Smooth muscle cell (in vitro differentiated cells): ENCODE results near the gene CDH24. TPM values are rescaled to one million over a fixed set of nuclear protein-coding genes. Genes with fewer than 3 reads are reported as not detected.

Source experiments
- DNase-seq: peaks from one replicate; lab custom pipeline; 2025; ENCODE audit not compliant: unreplicated experiment; lab: John Stamatoyannopoulos, UW
- H2AFZ ChIP-seq: fragments of 200-600 bp; sonication (generic); 2 replicates; pipeline ENCODE4 v1.6.0; 2016; ENCODE audit warnings: antibody characterized with exemption, low read depth, mild to moderate bottlenecking
- H3F3A ChIP-seq: fragments of 200-600 bp; sonication (generic); 2 replicates; pipeline ENCODE4 v1.6.0; 2017; ENCODE audit warnings: antibody characterized with exemption, low read depth
- H3K27ac ChIP-seq: fragments of 200-600 bp; sonication (generic); 2 replicates; pipeline ENCODE4 v1.5.1; 2016; ENCODE audit warnings: low read depth, mild to moderate bottlenecking
- H3K27me3 ChIP-seq: fragments of 200-600 bp; sonication (generic); 2 replicates; pipeline ENCODE4 v1.6.1; 2016; ENCODE audit warnings: low read depth, mild to moderate bottlenecking
- H3K36me3 ChIP-seq: fragments of 200-600 bp; sonication (generic); 2 replicates; pipeline ENCODE4 v1.5.1; 2016; ENCODE audit warnings: low read depth
- H3K4me1 ChIP-seq: fragments of 200-600 bp; sonication (generic); 2 replicates; pipeline ENCODE4 v1.5.1; 2016; ENCODE audit warnings: low read depth
- H3K4me2 ChIP-seq: fragments of 200-600 bp; sonication (generic); 2 replicates; pipeline ENCODE4 v1.6.0; 2016; ENCODE audit warnings: mild to moderate bottlenecking
- H3K4me3 ChIP-seq: fragments of 200-600 bp; sonication (generic); 2 replicates; pipeline ENCODE4 v1.5.1; 2016; ENCODE audit warnings: mild to moderate bottlenecking
- H3K79me2 ChIP-seq: fragments of 200-600 bp; sonication (generic); 2 replicates; pipeline ENCODE4 v1.6.0; 2016; ENCODE audit warnings: low read depth, mild to moderate bottlenecking
- H3K9ac ChIP-seq: fragments of 200-600 bp; sonication (generic); 2 replicates; pipeline ENCODE4 v1.6.0; 2016; ENCODE audit warnings: low read depth
- H3K9me3 ChIP-seq: fragments of 200-600 bp; sonication (generic); replicated peaks from 2 replicates; pipeline ENCODE4 v1.5.1; 2016; ENCODE audit warnings: low read depth
- H4K20me1 ChIP-seq: fragments of 200-600 bp; sonication (generic); 2 replicates; pipeline ENCODE4 v1.6.0; 2016; ENCODE audit warnings: low read depth
- CTCF ChIP-seq: fragments of 200-600 bp; sonication (generic); IDR thresholded peaks from 2 replicates; pipeline ENCODE4 v1.5.1; 2017; ENCODE audit warnings: borderline replicate concordance, mild to moderate bottlenecking, antibody characterized with exemption; ENCODE audit not compliant: insufficient read depth, poor library complexity, severe bottlenecking
- WGBS: methylation state at CpG from one replicate; pipeline ENCODE4 v1.1.7; 2016; ENCODE audit warnings: low lambda C conversion rate; 5-methylcytosine and 5-hydroxymethylcytosine counted together
- polyA plus RNA-seq: library from polyadenylated mRNA; unstranded; fragments of >200 nt; fragmentation: Nextera tagmentation; extraction: Ambion mirVana; gene quantifications from 2 replicates; pipeline ENCODE4 v1.2.1, GENCODE V29; 2016
- total RNA-seq: library from RNA; depleted of rRNA; stranded (reverse); fragments of >200 nt; gene quantifications from 2 replicates; pipeline ENCODE4 v1.2.3, GENCODE V29; 2014

CDH24 gene
- total and polyA plus RNA-seq, 2 experiments from 2014 or later, result 5.5 to 6.9 TPM

GRCh38 chr14:23071244-23071920 is 14.1 kb upstream of the CDH24 start:
- H3K36me3 ChIP-seq, result peaks cover 3% of the 10 kb centered on the region

GRCh38 chr14:23070262-23071129 is 13.2 kb upstream of the CDH24 start:
- DNase-seq, result no peak
- peak overlapping the region; percentile 89 for H3K9ac ChIP-seq
- peaks cover 43% of the 10 kb centered on the region for H4K20me1 ChIP-seq
- H3K9me3 ChIP-seq, result no peaks in the 10 kb centered on the region
- peak overlapping the region; percentile 76 for H3K4me3 ChIP-seq
- peaks cover 7% of the 10 kb centered on the region for H3K36me3 ChIP-seq
- WGBS, result 1% methylated on average over 10 of the region's 10 CpGs
- H3F3A ChIP-seq, result peaks cover 24% of the 10 kb centered on the region
- no peak overlapping the region for H2AFZ ChIP-seq
- H3K27ac ChIP-seq, result peak overlapping the region; percentile 83
- H3K4me2 ChIP-seq, result peak overlapping the region; percentile 91
- no peaks in the 10 kb centered on the region for H3K27me3 ChIP-seq
- H3K79me2 ChIP-seq, result peaks cover 56% of the 10 kb centered on the region
- peaks cover 26% of the 10 kb centered on the region for H3K4me1 ChIP-seq
- no peak for TF ChIP-seq CTCF

More at GRCh38 chr14:23071244-23071920, 14.1 kb upstream of the CDH24 start:
- Histone ChIP-seq H3K4me1 (peaks cover 26% of the 10 kb centered on the region), H2AFZ (no peak overlapping the region), H3K27me3 (no peaks in the 10 kb centered on the region), H3K27ac (peak overlapping the region; percentile 83), H3K9ac (peak overlapping the region; percentile 89), H3K4me2 (peak overlapping the region; percentile 91), H3K4me3 (peak overlapping the region; percentile 76), H4K20me1 (peaks cover 37% of the 10 kb centered on the region), H3K9me3 (no peaks in the 10 kb centered on the region), H3K79me2 (peaks cover 48% of the 10 kb centered on the region), H3F3A (peaks cover 24% of the 10 kb centered on the region)
- 2% methylated on average over 13 of the region's 14 CpGs for WGBS
- DNase-seq, result no peak
- no peak for TF ChIP-seq CTCF

- no peak overlapping the region for H2AFZ ChIP-seq
- peak overlapping the region; percentile 52 for H3K27ac ChIP-seq
- 57% methylated on average over 4 of the region's 4 CpGs for WGBS
- H3K4me2 ChIP-seq, result peak overlapping the region; percentile 44
- H3K9ac ChIP-seq, result peak overlapping the region; percentile 11
- H3K4me3 ChIP-seq, result no peak overlapping the region
- peaks cover 26% of the 10 kb centered on the region for H3K4me1 ChIP-seq
- TF ChIP-seq CTCF, result no peak
- H4K20me1 ChIP-seq, result peaks cover 54% of the 10 kb centered on the region
- H3F3A ChIP-seq, result peaks cover 35% of the 10 kb centered on the region
- no peak for DNase-seq
- H3K79me2 ChIP-seq, result peaks cover 62% of the 10 kb centered on the region
- peaks cover 7% of the 10 kb centered on the region for H3K36me3 ChIP-seq
- no peaks in the 10 kb centered on the region for H3K27me3 ChIP-seq
- H3K9me3 ChIP-seq, result no peaks in the 10 kb centered on the region
Observed at GRCh38 chr14:23069413-23069806, 12.1 kb upstream of the CDH24 start.
